HCT116 (cell line): ENCODE results near the gene C4A.

Experiments
- CTCF ChIP-seq, 3 experiments: fragments of 200-600 bp in 1 of 3; sonication (generic) in 1 of 3; IDR thresholded peaks in 2 of 3; conservative IDR thresholded peaks in 1 of 3; 2 replicates each; pipeline ENCODE4 v1.5.1; 2012 to 2017; ENCODE audit warnings: low read depth in 2 of 3, low read length in 2 of 3, antibody characterized with exemption in 1 of 3, borderline replicate concordance in 1 of 3, control low read depth in 1 of 3, mild to moderate bottlenecking in 1 of 3, mixed read lengths in 1 of 3, mixed run types in 1 of 3, moderate library complexity in 1 of 3; ENCODE audit not compliant: insufficient read depth in 1 of 3
- ELF1 ChIP-seq: IDR thresholded peaks from 2 replicates; pipeline ENCODE4 v1.6.1; 2012; ENCODE audit warnings: low read depth, borderline replicate concordance
- EZH2 ChIP-seq: fragments of 200-600 bp; sonication (generic); IDR thresholded peaks from 2 replicates; pipeline ENCODE4 v1.6.1; 2017; ENCODE audit warnings: antibody characterized with exemption, mixed run types
- POLR2AphosphoS5 ChIP-seq: IDR thresholded peaks from 2 replicates; pipeline ENCODE4 v1.6.1; 2011; ENCODE audit warnings: mild to moderate bottlenecking, low read depth, low read length, moderate library complexity
- REST ChIP-seq: IDR thresholded peaks from 2 replicates; pipeline ENCODE4 v1.6.1; 2012; ENCODE audit warnings: low read depth
- SIN3A ChIP-seq: IDR thresholded peaks from 2 replicates; pipeline ENCODE4 v1.6.1; 2012; ENCODE audit warnings: low read depth
- SP1 ChIP-seq: IDR thresholded peaks from 2 replicates; pipeline ENCODE4 v1.6.1; 2012; ENCODE audit warnings: low read depth
- YY1 ChIP-seq: IDR thresholded peaks from 2 replicates; pipeline ENCODE4 v1.6.1; 2011; ENCODE audit warnings: low read length, low read depth, moderate library complexity, mild to moderate bottlenecking; ENCODE audit not compliant: insufficient replicate concordance; ENCODE audit errors: extremely low read depth
- ZBTB33 ChIP-seq: IDR thresholded peaks from 2 replicates; pipeline ENCODE4 v1.6.1; 2011; ENCODE audit warnings: mild to moderate bottlenecking, low read length, moderate library complexity; ENCODE audit not compliant: insufficient replicate concordance; ENCODE audit errors: extremely low read depth

GRCh38 chr6:31979238-31979898, 2.5 kb upstream of the C4A start:
- no peak for TF ChIP-seq REST
- TF ChIP-seq ELF1, result no peak
- TF ChIP-seq YY1, result no peak
- no peak for TF ChIP-seq CTCF (IDR thresholded peaks at IDR 0.05 in 2 of 3, conservative IDR thresholded peaks at IDR 0.05 in 1 of 3; ENCODE audit: borderline replicate concordance in 1 of 3, insufficient read depth in 1 of 3, low read depth in 2 of 3, low read length in 2 of 3)
- no peak for TF ChIP-seq POLR2AphosphoS5
- no peak for TF ChIP-seq EZH2
- TF ChIP-seq SP1, result no peak
- TF ChIP-seq ZBTB33, result no peak
- no peak for TF ChIP-seq SIN3A
